AML-193 (cell line): ENCODE data around the gene AMOTL2.
A peak's percentile ranks its signal among the peaks of the same experiment; 100 is the strongest.

Experiments
- DNase-seq, 2 experiments: peaks; one replicate each; lab custom pipeline; 2025; lab: John Stamatoyannopoulos, UW

AMOTL2 gene

GRCh38 chr3:134378818-134379217 lies 4.6 kb upstream of the AMOTL2 start:
- no peak for DNase-seq

- peak in 1 of 2 experiments; percentile 17 for DNase-seq
Observed at GRCh38 chr3:134378384-134378783, 4.1 kb upstream of the AMOTL2 start.

GRCh38 chr3:134377896-134378295 lies 3.6 kb upstream of the AMOTL2 start:
- no peak for DNase-seq

- no peak for DNase-seq
Observed at GRCh38 chr3:134376786-134377426, 2.7 kb upstream of the AMOTL2 start.

- DNase-seq, result no peak
Observed at GRCh38 chr3:134376385-134376765, 2.1 kb upstream of the AMOTL2 start.

- no peak for DNase-seq
Observed at GRCh38 chr3:134375582-134376384, 1.5 kb upstream of the AMOTL2 start.

- no peak for DNase-seq
Observed at GRCh38 chr3:134374791-134375581, 739 bp upstream of the AMOTL2 start.

- no peak for DNase-seq
Observed at GRCh38 chr3:134373271-134374104, 759 bp downstream of the AMOTL2 start.

- DNase-seq, result no peak
Observed at GRCh38 chr3:134372396-134373270, 1.6 kb downstream of the AMOTL2 start.

GRCh38 chr3:134371542-134372324 lies 2.5 kb downstream of the AMOTL2 start:
- no peak for DNase-seq

GRCh38 chr3:134370611-134371531 lies 3.4 kb downstream of the AMOTL2 start:
- DNase-seq, result no peak

- DNase-seq, result no peak
Observed at GRCh38 chr3:134369861-134370596, 4.2 kb downstream of the AMOTL2 start.

GRCh38 chr3:134369231-134369741 lies 5.0 kb downstream of the AMOTL2 start:
- no peak for DNase-seq

GRCh38 chr3:134368751-134369105 lies 5.5 kb downstream of the AMOTL2 start:
- no peak for DNase-seq

- no peak for DNase-seq
Observed at GRCh38 chr3:134367869-134368750, 6.1 kb downstream of the AMOTL2 start.

GRCh38 chr3:134366928-134367811 lies 7.1 kb downstream of the AMOTL2 start:
- no peak for DNase-seq
